Activated CD8-positive, alpha-beta memory T cell treated with anti-CD3 and anti-CD28 coated beads, Interleukin-2, amount 50 U/mL, for 24 hours (primary cell): ENCODE measurements around the gene KCNMB4.

Experiments
- DNase-seq: peaks from one replicate; pipeline ENCODE4 v3.0.0-alpha.2; 2020; ENCODE audit errors: extremely low read depth

KCNMB4 gene

GRCh38 chr12:70365648-70366518 is at the start of gene KCNMB4:
Gene KCNMB4, plus strand, starts transcription at chr12:70366290. Its CDS starts 445 bp downstream, at chr12:70366735.
- DNase-seq = peak; percentile 19

- DNase-seq = no peak
Observed at GRCh38 chr12:70317781-70318180, 48.3 kb upstream of the KCNMB4 start.

GRCh38 chr12:70319605-70320004 is 46.5 kb upstream of the KCNMB4 start:
- no peak for DNase-seq

GRCh38 chr12:70321191-70321590 is 44.9 kb upstream of the KCNMB4 start:
- no peak for DNase-seq

GRCh38 chr12:70327541-70327940 is 38.5 kb upstream of the KCNMB4 start:
- no peak for DNase-seq

GRCh38 chr12:70329728-70330127 is 36.4 kb upstream of the KCNMB4 start:
- DNase-seq = no peak

- DNase-seq = no peak
Observed at GRCh38 chr12:70330158-70330557, 35.9 kb upstream of the KCNMB4 start.

- DNase-seq = no peak
Observed at GRCh38 chr12:70332236-70332635, 33.9 kb upstream of the KCNMB4 start.

GRCh38 chr12:70334742-70335141 is 31.3 kb upstream of the KCNMB4 start:
- DNase-seq = no peak

- no peak for DNase-seq
Observed at GRCh38 chr12:70338531-70338930, 27.6 kb upstream of the KCNMB4 start.

- no peak for DNase-seq
Observed at GRCh38 chr12:70351076-70351475, 15.0 kb upstream of the KCNMB4 start.

GRCh38 chr12:70353780-70354660 is 12.1 kb upstream of the KCNMB4 start:
- DNase-seq = no peak

GRCh38 chr12:70354787-70355186 is 11.3 kb upstream of the KCNMB4 start:
- no peak for DNase-seq

GRCh38 chr12:70355972-70356371 is 10.1 kb upstream of the KCNMB4 start:
- no peak for DNase-seq

GRCh38 chr12:70359458-70360197 is 6.5 kb upstream of the KCNMB4 start:
- DNase-seq = no peak

- no peak for DNase-seq
Observed at GRCh38 chr12:70360218-70360617, 5.9 kb upstream of the KCNMB4 start.

- no peak for DNase-seq
Observed at GRCh38 chr12:70364695-70365397, 1.2 kb upstream of the KCNMB4 start.

GRCh38 chr12:70365398-70365647 is 767 bp upstream of the KCNMB4 start:
- no peak for DNase-seq

- no peak for DNase-seq
Observed at GRCh38 chr12:70366581-70367257, 629 bp downstream of the KCNMB4 start.

GRCh38 chr12:70367258-70368141 is 1.4 kb downstream of the KCNMB4 start:
- no peak for DNase-seq
